ENCODE measurements around the gene RAB25. TPM values are rescaled to one million over a fixed set of nuclear protein-coding genes. Genes with fewer than 3 reads are reported as not detected.

RAB25 gene
- total RNA-seq, 2 donors from 2014 or later = 0.36 to 0.89 TPM

DNA sequence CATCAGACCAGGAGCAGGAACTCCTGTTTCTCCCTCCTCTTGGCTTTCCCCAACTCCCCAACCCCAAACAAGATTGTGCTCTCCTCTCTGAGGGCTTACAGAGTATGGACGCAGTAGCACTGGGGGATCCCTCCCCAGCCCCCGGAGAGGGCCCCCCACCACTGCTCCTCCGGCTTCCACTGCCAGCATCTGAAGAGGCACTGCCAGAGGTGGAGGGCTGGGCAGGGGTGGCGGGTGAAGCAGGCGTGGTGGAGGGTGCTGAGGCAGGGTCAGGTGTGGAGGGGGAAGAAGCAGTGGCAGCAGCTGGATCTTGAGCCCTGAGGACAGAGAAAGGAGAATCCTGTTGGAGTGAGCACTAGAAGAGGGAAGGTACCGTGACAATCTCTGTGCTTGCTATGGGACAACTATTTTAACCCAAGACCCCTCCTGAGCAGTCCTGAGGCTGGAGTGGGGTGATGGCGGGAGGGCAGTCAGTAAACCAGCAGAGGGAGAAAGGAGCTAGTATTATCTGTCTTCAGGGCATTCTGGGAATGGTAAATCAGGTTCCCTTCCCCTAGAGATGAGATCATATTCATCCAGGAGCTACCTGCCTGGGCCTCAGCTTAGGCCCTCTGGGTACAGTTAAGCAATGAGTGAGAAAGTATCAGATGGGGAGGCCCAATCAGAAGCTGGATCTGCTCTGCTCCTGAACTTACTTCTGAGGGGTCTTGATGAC, 9.8 kb upstream of the RAB25 start:
- H3K27ac Mint-ChIP-seq = no peak overlapping the region
- peaks cover 0 to 17% of the 10 kb centered on the region in 2 donors for H3K36me3 Mint-ChIP-seq
- ATAC-seq = no peak
- DNase-seq (ENCODE audit: low spot score in 2 of 2) = no peak
- H3K9me3 Mint-ChIP-seq = no peaks in the 10 kb centered on the region

GRCh38 chr1:156052862-156053767, 7.8 kb upstream of the RAB25 start:
- Mint-ChIP-seq H3K36me3 (peaks cover 0 to 17% of the 10 kb centered on the region in 2 donors), H3K9me3 (no peaks in the 10 kb centered on the region), H3K27ac (peak overlapping the region; percentile 91 to 92)
- peak; percentile 46 to 55 for ATAC-seq
- peak; percentile 69 to 71 for DNase-seq (ENCODE audit: low spot score in 2 of 2)

GRCh38 chr1:156053768-156054499, 7.0 kb upstream of the RAB25 start, which contains the start of gene UBQLN4:
UBQLN4 (minus strand) TSS chr1:156053798; CDS start chr1:156053701, 97 bp downstream.
- Mint-ChIP-seq H3K27ac (peak within 1 kb of the TSS; percentile 95), H3K36me3 (peaks cover 0 to 17% of the 10 kb centered on the region in 2 donors), H3K9me3 (no peaks in the 10 kb centered on the region)
- ATAC-seq (peak; percentile 61 to 69), DNase-seq (ENCODE audit: low spot score in 2 of 2) (peak; percentile 83 to 85)

GRCh38 chr1:156054500-156055280, 6.3 kb upstream of the RAB25 start, which contains the start of gene LAMTOR2:
LAMTOR2 (plus strand) TSS chr1:156054782; CDS start chr1:156054890, 108 bp downstream.
- H3K36me3 Mint-ChIP-seq = peaks cover 0 to 17% of the 10 kb centered on the region in 2 donors
- DNase-seq (ENCODE audit: low spot score in 2 of 2) (peak; percentile 89 to 95), ATAC-seq (peak; percentile 73 to 82)
- H3K27ac Mint-ChIP-seq = peak within 1 kb of the TSS; percentile 95
- no peaks in the 10 kb centered on the region for H3K9me3 Mint-ChIP-seq

DNA sequence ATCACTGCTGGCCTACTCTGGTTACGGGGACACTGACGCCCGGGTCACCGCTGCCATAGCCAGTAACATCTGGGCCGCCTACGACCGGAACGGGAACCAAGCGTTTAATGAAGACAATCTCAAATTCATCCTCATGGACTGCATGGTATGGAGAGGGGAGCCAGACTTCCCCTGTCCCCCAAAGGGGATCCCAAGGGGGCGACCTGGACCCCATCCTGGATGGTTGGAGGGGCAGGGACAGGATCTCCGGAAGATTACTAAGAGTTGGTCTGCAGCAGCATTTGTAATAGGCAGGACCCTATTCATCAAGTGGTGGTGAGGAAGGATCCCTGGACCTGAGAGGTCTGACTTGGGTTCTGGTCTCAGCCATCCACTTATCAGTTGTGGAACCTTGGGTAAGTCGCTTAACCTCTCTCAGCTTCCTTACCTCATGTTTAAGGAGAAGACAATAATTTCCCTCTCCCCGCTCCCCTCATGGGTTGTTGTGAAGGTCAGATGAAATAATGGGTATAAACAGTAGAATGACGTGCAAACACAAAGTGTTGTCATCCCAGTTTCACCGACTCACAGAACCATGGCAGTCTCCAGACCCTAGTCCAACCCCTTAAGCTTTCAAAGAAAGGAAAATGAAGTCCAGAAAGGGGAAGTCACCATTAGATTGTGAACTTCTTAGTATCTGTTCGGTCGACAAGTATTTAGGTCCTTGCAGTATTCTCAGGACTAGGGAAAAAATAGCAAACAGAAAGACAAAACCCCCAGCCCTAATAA, 5.5 kb upstream of the RAB25 start:
- DNase-seq (ENCODE audit: low spot score in 2 of 2) (no peak), ATAC-seq (peak in 1 of 2 donors; percentile 15)
- Mint-ChIP-seq H3K9me3 (no peaks in the 10 kb centered on the region), H3K27ac (peak overlapping the region; percentile 95), H3K36me3 (peaks cover 0 to 17% of the 10 kb centered on the region in 2 donors)

GRCh38 chr1:156056326-156056849, 4.6 kb upstream of the RAB25 start:
- DNase-seq (ENCODE audit: low spot score in 2 of 2) = no peak
- Mint-ChIP-seq H3K9me3 (no peaks in the 10 kb centered on the region), H3K27ac (no peak overlapping the region), H3K36me3 (peaks cover 0 to 17% of the 10 kb centered on the region in 2 donors)
- no peak for ATAC-seq

DNA sequence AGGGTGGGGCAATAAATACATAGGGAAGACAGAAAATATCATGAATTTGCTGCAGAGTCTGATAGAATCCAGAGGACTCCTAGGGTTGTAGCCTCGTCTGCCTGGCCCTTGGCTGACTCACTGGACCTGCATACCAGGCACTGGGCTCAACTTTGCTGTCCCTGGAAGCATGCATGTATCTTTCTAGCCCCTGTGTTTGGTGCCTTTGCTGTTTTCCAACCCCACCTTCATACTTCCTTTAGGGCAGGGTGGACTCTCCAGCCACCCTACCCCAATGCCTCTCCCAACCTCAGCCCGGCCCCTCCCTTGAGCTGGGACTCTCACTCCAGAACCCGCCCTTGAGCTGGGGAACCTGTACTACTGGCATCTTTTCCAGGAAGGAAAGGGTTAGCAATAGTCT, 1.2 kb downstream of the RAB25 start:
- ATAC-seq (no peak), DNase-seq (ENCODE audit: low spot score in 2 of 2) (no peak)
- Mint-ChIP-seq H3K36me3 (no peaks in the 10 kb centered on the region), H3K9me3 (no peaks in the 10 kb centered on the region), H3K27ac (peak overlapping the region in 1 of 2 donors; percentile 44)

DNA sequence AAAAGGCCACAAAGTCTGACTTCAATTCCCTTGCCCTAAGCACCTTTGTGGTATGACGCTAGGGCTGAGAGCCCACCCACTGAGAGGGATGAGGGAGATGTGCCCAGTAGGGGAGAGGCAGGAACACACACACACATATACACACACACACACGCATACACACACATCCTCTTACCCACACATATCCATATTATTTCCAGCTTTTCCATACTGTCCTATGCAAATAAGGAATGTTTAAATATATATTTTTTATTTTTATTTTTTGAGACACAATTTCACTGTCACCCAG, 3.0 kb downstream of the RAB25 start:
- no peaks in the 10 kb centered on the region for H3K36me3 Mint-ChIP-seq
- ATAC-seq = no peak
- no peak overlapping the region for H3K27ac Mint-ChIP-seq
- no peaks in the 10 kb centered on the region for H3K9me3 Mint-ChIP-seq
- no peak for DNase-seq (ENCODE audit: low spot score in 2 of 2)

- DNase-seq (ENCODE audit: low spot score in 2 of 2) (no peak), ATAC-seq (peak; percentile 66 to 67)
- peak overlapping the region in 1 of 2 donors; percentile 5 for H3K27ac Mint-ChIP-seq
- no peaks in the 10 kb centered on the region for H3K36me3 Mint-ChIP-seq
- no peaks in the 10 kb centered on the region for H3K9me3 Mint-ChIP-seq
Observed at GRCh38 chr1:156064615-156065014, 3.7 kb downstream of the RAB25 start.

GRCh38 chr1:156065212-156065611, 4.3 kb downstream of the RAB25 start:
- DNase-seq (ENCODE audit: low spot score in 2 of 2) = no peak
- Mint-ChIP-seq H3K9me3 (no peaks in the 10 kb centered on the region), H3K36me3 (no peaks in the 10 kb centered on the region), H3K27ac (peak overlapping the region in 1 of 2 donors; percentile 5)
- peak; percentile 26 to 87 for ATAC-seq

DNA sequence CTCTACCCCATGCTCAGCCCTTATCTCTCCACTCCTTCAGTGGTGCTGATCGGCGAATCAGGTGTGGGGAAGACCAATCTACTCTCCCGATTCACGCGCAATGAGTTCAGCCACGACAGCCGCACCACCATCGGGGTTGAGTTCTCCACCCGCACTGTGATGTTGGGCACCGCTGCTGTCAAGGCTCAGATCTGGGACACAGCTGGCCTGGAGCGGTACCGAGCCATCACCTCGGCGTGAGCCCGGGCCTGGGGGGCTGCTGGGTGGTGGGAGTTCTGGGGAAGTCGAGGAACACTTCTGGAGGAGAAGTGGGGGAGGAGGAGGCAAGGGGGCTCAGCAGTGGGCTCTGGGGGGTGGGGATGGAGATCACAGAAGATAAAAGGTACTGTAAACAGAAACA, 4.9 kb downstream of the RAB25 start:
- no peak for ATAC-seq
- peak overlapping the region in 1 of 2 donors; percentile 5 for H3K27ac Mint-ChIP-seq
- DNase-seq (ENCODE audit: low spot score in 2 of 2) = no peak
- H3K36me3 Mint-ChIP-seq = no peaks in the 10 kb centered on the region
- H3K9me3 Mint-ChIP-seq = no peaks in the 10 kb centered on the region

DNA sequence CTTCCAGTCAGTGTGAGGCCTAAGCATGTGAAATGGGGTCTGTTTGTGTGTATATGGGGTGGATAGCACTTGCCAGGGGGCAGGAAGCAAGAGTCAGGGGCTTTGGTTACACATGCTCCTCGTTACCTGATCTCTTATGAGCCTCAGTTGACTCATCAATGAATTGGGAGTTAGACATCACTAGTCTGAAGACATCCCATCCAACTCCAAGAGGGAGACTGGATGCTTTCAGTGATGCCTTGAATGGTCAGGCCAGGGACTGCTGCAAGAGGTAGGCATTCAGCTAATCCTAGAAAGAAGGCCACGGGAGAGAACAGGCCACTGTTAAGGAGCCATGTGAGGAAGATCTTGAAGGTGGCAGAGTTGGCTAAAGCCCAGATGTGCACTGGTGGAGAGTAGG, 6.3 kb downstream of the RAB25 start:
- ATAC-seq (no peak), DNase-seq (ENCODE audit: low spot score in 2 of 2) (no peak)
- no peak overlapping the region for H3K27ac Mint-ChIP-seq
- H3K36me3 Mint-ChIP-seq = no peaks in the 10 kb centered on the region
- no peaks in the 10 kb centered on the region for H3K9me3 Mint-ChIP-seq

DNA sequence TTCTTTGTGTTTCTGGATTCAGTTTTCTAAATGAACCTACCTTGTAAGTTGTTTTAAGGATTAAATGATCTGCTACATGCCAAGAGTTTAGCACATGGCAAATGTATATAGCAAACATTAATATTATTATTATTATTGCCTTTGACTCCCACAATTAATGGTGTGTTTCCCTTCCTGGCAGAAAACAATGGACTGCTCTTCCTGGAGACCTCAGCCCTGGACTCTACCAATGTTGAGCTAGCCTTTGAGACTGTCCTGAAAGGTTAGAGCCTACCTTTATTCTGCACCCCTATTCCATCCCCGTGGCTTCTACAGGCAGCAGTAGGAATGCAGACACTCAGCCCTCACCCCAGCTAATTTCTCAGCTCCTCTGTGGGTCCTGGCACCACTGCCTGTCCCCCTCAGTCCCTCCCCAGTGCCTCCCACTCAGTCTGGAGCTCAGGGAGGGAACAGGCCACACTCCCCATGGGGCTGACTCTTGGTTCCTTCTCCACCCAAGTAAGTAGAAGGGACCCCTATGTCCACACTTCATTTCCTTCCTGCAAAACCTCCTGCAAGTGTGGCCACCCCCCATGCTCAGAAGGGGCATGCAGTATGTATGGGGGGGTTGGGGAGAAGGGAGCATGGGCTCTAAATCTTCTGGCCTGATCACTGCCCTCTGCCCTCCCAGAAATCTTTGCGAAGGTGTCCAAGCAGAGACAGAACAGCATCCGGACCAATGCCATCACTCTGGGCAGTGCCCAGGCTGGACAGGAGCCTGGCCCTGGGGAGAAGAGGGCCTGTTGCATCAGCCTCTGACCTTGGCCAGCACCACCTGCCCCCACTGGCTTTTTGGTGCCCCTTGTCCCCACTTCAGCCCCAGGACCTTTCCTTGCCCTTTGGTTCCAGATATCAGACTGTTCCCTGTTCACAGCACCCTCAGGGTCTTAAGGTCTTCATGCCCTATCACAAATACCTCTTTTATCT, 8.8 kb downstream of the RAB25 start:
- H3K27ac Mint-ChIP-seq = no peak overlapping the region
- DNase-seq (ENCODE audit: low spot score in 2 of 2) = no peak
- no peaks in the 10 kb centered on the region for H3K36me3 Mint-ChIP-seq
- no peaks in the 10 kb centered on the region for H3K9me3 Mint-ChIP-seq
- no peak for ATAC-seq

DNA sequence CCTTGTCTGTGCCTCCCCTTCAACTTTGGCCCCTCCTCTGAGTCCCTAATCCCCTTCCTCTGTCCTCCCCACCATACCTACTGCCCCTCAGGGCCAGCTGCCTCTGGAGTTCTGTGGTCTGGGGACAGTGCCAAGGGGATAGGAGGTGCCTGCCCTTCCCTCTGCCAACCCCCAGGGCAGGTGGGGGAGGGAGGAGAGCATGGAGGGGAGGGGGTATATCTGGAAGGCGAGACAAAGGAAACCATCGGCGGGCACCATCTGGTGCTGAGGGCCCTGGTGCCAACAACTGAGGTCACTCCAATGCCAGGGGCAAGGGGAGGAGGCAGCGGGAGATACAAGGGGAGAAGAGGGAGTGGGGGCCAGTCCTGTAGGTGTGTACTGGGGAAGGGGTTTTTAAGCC, 9.6 kb downstream of the RAB25 start:
- DNase-seq (ENCODE audit: low spot score in 2 of 2) = no peak
- no peak for ATAC-seq
- H3K27ac Mint-ChIP-seq = no peak overlapping the region
- no peaks in the 10 kb centered on the region for H3K36me3 Mint-ChIP-seq
- H3K9me3 Mint-ChIP-seq = no peaks in the 10 kb centered on the region

All from activated naive CD4-positive, alpha-beta T cell treated with anti-CD3 and anti-CD28 coated beads, Interleukin-2, amount 50 U/mL, for 72 hours (primary cell).